AG08396 (cell line): Measurements from ENCODE around the gene TRIM77.
"Not testable (repeated sequence)": the region's sequence is repeated elsewhere in the genome, so short reads cannot be mapped to it uniquely, and the experiment has no call there.

Experiments
- DNase-seq: peaks from one replicate; pipeline ENCODE4 v3.0.0; 2012; ENCODE audit warnings: low spot score, mixed read lengths

Gene TRIM77, protein sequence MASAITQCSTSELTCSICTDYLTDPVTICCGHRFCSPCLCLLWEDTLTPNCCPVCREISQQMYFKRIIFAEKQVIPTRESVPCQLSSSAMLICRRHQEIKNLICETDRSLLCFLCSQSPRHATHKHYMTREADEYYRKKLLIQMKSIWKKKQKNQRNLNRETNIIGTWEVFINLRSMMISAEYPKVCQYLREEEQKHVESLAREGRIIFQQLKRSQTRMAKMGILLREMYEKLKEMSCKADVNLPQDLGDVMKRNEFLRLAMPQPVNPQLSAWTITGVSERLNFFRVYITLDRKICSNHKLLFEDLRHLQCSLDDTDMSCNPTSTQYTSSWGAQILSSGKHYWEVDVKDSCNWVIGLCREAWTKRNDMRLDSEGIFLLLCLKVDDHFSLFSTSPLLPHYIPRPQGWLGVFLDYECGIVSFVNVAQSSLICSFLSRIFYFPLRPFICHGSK

DNA sequence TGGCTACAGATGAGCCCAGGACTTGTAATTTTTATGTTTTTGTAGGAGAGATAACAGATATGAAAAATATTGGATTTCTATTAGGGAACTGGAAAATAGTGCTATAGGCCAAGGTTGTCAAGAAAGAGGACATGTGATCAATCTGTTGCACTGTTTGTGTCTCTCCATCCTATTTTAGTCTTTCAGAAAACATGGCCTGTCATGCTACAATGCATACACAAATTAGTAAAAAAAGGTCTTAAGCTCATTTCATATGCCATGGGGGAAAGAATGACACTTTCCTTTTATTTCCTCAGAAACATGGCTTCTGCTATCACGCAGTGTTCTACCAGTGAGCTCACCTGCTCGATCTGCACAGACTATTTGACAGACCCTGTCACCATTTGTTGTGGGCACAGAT, at the start of gene TRIM77:
Gene TRIM77, plus strand, starts transcription at position 301 of the 400 bp plus-strand sequence. Its CDS starts 0 bp downstream, at position 301.
- not testable (repeated sequence) for DNase-seq

DNA sequence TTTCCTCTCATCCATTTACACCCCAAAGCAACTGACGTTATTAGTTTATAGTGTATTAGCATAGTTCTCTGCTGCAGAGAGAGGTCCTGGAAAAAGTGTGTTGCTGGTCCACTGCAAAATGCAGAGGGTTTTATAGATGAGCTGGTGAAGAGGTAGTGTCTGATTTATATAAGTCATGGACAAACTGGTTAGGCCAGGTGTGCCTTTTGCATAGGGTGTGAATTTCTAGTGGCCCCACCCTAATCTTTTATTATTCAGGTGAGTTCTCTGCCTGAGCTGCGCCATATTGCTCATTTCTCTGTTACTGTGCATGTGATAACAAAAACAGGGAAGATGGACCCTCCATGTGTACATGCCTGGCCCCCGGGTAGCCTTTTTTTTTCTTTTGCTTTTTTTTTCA, 43.1 kb upstream of the TRIM77 start:
- DNase-seq: no peak

DNA sequence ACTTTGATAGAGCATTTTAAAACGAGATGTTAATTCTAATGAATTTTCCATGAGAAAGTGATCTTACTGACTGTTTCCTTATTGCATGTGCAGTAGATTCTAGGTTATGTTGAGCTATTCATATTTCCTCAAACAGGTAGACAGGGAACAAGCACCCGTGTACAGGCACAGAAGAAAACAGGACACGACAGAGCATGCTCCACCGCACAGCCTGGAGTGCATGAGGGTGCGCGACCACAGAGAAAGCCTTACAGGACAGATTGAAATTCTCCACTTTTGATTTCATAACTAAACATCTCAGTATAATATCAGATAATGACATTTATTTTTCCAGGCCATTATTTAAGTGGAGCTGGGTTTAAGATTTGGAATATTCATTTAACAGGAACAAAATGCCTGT, 41.9 kb upstream of the TRIM77 start:
- DNase-seq: not testable (repeated sequence)

DNA sequence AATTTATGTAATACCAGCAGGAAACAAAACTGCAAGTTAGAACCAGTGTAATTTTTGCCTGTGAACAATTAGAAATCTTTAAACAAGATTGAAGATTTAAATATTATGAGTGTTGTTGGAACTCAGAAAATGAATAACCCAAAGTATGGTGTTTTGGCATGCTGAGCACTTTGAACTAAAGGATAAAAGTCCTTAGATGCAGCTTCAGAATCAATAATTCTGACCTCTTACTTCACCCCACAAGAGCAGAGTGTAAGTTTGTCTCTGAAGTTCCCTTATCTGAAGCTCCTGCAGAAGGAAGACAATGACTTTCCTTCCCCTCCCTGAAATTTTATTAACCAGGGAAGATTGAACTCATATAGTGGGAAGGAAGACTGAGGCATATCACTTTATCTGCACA, 40.5 kb upstream of the TRIM77 start:
- DNase-seq: not testable (repeated sequence)

DNA sequence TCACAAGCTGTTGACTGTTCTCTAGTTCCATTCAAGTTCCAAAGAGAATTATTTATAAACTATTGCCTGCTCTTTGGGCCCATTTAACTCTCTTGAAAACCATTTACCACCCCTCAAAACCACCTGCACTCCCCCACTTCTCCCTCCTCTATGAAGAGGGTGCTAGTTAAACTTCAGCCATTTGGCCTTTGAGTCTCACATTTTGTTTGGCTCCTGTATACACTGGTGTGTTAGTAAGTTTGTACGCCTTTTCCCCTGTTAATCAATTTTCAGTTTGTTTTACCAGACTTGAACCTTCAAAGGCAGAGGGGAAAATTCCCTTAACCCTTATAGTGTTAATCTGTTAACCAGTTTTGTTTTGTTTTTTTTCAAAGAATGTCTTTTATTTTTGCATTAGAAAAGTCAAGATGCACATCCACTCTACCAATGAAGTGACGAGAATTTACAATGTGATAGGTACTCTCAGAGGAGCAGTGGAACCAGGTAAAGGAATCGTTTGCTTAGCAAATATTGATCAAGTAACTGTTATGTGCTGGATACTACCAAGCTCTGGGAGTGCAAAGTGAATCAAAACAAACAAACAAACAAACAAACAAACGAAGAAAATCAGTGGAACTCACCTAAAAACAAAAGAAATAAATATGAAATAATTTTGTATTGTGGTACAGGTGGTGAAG, 40.0 kb upstream of the TRIM77 start:
- not testable (repeated sequence) for DNase-seq

DNA sequence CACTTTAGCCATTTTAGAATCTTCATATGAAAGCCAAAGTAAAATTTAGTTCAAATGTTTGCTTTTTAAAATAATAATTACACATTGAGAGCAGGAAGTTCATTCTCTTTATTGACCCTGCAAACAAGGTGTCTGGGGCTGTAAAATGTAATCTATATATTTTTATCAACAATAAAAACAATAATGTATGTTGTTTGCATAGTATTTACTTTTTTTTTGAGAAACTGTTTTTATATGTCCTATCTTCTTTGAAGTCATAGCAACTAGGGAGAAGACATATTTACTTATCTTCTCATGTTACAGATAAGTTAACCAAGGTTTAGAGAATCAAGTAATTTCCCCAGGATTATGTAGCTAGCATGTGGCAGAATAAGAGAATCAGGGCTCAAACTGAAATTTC, 37.6 kb upstream of the TRIM77 start:
- not testable (repeated sequence) for DNase-seq

DNA sequence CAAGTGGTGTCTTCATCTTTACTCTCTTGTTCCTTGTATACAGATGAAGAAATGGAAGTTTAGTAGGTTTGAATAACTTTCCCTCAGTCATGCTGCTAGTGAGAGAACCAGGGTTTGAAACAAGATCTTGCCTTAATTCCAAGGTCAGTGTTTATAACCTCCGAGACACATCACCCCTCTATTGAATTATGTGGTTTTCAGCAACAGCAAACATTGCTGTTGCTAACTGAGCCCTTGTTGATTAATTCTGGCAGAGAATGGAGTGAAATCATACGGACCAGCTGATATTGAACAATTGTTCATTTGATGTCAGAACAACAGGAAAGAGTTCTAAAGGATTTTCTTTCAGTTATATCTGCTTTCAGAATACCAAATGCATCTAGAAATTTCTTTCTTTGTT, 36.7 kb upstream of the TRIM77 start:
- not testable (repeated sequence) for DNase-seq

DNA sequence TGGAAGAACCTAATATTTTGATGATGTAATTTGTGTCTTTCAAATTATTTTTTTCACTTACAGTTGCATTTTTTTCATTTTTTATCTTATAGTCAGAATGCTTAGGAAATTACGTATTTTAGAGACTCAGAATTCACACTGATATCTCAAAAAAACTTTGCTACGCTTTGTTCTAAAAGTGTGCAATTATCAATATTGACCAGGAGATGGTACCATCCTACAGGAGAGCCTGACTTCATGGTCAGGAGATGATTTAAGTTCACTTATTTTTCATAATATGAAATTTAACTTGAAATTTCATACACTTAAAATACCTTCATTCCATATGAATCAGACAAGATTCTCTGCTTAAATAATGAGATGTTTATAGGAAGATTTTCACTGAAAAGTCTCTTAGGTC, 34.7 kb upstream of the TRIM77 start:
- DNase-seq: not testable (repeated sequence)

DNA sequence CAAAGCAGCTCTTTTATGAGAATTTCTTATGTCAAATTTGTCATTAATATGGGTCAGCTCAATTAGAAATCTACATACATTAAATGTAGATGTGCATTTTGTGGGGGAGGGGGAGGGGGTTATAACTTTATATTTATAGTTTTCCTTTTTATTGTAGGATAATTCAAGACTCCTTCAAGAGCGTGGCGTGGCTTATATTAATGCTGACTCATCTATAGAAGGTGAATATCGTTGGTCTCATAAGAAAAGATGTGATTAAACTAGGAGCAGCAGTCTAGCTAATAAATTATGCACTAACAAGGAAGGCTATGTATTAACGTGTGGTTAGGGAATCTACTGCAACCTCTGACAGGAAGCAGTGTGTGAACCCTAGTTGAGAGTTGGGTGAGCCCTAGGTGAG, 34.2 kb upstream of the TRIM77 start:
- not testable (repeated sequence) for DNase-seq

DNA sequence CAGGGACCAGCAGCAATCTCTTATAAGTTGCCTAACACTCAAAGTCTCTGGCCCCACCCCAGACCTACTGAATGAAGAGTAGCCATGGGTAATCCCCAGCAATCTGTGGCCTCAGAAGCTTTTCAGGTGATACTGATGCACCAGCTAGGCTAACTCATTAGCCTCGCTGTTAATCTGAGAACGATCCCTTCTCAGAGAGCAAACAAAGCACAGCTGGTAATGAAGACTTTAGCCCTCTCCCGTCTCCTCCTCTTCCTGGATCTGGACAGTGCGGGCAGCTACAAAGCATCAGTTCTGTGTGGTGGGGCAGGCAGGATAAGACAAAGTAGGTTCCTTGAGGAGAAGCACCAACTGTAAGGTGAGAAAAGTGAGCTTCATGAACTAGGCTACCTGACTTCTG, 3.0 kb upstream of the TRIM77 start:
- not testable (repeated sequence) for DNase-seq

DNA sequence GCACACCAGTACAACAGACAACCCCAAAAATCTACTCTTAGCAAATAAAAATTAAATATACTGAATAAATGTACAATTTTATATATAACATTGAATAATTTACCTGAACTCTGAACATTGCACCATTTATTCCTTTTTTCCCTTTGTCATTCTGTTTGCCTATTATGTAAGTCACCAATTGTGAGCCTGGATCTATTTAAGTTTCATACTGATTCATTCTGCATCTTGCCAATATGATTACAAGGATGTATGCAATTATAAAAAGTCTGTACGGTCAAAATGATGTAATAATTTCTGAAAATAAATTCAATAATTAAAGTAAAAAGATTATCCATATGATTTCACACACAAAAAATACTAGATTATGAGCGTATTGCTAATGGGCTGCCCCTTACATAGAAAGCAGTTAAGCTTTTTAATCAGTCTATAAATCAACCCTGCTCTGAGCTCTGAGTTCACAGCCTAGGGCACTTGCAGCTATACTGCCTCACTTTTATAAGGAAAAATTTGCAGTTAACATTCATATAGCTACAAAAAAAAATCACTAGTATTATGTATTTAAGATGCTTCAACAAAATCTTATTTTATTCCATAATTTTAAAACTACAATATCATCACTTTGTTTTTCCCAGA, 14.9 kb downstream of the TRIM77 start:
- DNase-seq: not testable (repeated sequence)

DNA sequence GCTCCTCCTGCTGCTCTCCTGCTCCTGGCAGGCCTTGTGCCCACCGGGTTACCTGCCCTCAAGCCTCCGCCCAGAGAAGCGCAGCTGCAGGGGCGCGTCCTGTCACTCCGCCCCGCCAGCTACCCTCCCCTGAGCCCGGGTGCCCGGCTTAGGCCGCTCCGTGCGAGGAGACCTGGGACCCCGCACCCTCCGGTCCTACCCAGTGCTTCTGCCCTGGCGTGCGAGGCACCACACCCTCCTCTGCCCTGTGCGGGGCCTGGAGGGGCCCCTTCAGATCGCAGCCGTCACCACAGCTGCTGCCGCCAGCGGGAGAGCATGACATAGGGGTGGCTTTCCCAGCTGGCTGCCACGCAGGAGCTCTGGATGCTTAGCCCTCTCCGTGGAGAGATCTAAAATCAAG, 20.1 kb downstream of the TRIM77 start:
- not testable (repeated sequence) for DNase-seq

DNA sequence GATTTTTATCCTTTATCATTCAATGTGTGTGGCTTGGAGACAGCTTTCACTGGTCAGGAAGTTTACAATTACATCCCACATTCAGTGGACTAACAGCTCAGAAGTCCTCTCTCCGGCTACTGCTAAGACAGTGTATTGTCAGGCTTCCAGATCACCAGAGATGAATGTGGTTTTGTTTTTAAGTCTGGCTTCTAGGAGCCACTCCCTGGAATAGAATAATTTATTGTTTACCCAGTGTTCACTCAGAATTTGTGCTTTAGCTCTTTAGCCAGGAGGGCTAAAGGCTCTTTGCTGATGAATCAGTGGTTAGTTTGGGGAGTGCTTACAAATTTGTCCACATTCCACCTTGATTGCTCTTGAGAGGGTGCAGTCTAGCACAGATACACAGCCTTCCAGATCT, 26.5 kb downstream of the TRIM77 start:
- no peak for DNase-seq

DNA sequence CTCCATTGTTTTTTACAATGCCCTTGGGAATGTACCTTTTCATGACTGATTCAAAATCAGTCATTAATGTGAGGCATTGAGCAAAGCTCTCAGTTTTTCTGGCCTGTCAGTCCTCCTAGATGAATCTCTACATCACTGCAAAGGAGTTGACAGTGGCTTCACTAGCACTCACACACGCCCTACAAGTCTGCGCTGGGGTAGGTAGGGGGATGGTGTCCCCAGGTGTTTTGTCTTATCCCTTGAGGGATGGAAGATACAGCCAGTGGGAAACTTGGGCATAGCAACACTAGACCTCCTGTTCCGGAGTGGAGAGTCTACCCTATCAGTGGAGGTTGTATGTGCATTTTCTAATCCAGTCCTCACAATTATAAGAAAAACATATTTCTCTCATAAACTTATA, 27.0 kb downstream of the TRIM77 start:
- no peak for DNase-seq

DNA sequence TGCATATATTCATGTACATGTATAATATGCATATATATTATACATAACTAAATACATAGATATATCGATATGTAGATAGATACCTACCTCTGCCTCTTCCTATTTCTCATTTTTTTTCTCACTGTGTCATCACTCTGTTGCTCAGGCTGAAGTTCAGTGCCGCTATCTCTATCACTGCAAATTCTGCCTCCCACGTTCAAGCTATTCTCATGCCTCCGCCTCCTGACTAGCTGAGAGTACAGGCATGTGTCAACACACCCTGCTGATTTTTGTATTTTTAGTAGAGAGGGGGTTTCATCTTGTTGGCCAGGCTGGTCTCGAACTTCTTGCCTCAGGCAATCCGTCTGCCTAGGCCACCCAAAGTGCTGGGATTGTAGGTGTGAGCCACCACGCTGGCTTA, 31.3 kb downstream of the TRIM77 start:
- not testable (repeated sequence) for DNase-seq

DNA sequence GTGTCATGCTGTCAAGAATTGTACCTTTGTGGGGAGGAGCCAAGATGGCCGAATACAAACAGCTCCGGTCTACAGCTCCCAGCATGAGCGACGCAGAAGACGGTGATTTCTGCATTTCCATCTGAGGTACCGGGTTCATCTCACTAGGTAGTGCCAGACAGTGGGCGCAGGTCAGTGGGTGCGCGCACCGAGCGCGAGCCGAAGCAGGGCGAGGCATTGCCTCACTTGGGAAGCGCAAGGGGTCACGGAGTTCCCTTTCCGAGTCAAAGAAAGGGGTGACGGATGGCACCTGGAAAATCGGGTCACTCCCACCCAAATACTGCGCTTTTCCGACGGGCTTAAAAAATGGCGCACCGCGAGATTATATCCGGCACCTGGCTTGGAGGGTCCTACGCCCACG, 34.1 kb downstream of the TRIM77 start:
- DNase-seq: not testable (repeated sequence)

DNA sequence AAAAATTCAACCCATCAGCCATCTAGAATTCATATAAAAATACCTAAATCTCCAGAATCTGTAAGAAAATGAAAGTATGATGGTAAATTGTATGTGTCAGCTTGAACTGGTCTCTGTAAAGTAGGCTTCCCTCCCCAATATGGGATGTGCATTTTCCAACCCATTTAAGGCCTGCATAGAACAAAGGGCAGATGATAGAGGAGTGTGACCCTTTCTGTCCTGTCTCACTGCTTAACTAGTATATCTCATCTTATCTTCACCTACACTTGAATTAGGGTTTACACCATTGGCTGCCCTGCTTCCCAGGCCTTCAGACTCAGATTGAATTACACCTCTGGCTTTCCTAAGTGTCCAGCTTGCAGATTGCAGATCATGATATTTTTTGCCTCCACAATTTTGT, 40.7 kb downstream of the TRIM77 start:
- DNase-seq: not testable (repeated sequence)
